Kidney (tissue), 14 donors: ENCODE measurements around the gene PTPRU. TPM values are rescaled to one million over a fixed set of nuclear protein-coding genes. Genes with fewer than 3 reads are reported as not detected.

ENCODE experiments used
- DNase-seq, 5 donors: peaks; one replicate each; pipeline ENCODE4 v3.0.0-alpha.2; 2013 to 2020
- FAIRE-seq: peaks from 2 replicates; lab custom pipeline; 2012; peaks lifted over from hg19 to GRCh38; lab: Jason Lieb, UNC
- H3K27ac ChIP-seq, 2 donors: one replicate each; pipeline ENCODE4 v1.7.0; 2013; ENCODE audit warnings: low read depth in 2 of 2, low read length in 2 of 2, inconsistent platforms in 1 of 2
- H3K27me3 ChIP-seq: one replicate; pipeline ENCODE4 v1.7.1; 2013; ENCODE audit warnings: low read length, inconsistent platforms; ENCODE audit not compliant: control insufficient read depth, insufficient read depth
- H3K36me3 ChIP-seq, 3 donors: one replicate each; pipeline versions ENCODE4 v1.7.0 to v1.7.1; 2013; ENCODE audit warnings: low read length in 3 of 3, control low read depth in 1 of 3, inconsistent platforms in 1 of 3; ENCODE audit not compliant: insufficient read depth in 3 of 3, control insufficient read depth in 2 of 3
- H3K4me1 ChIP-seq, 3 donors: one replicate each; pipeline versions ENCODE4 v1.7.0 to v1.7.1; 2013; ENCODE audit warnings: low read length in 3 of 3, inconsistent platforms in 1 of 3, low read depth in 1 of 3; ENCODE audit not compliant: control insufficient read depth in 2 of 3, insufficient read depth in 2 of 3
- H3K4me3 ChIP-seq, 3 donors: one replicate each; pipeline versions ENCODE4 v1.7.0 to v1.8.1; 2013; ENCODE audit warnings: low read length in 3 of 3, control low read depth in 1 of 3, inconsistent platforms in 1 of 3
- H3K9ac ChIP-seq, 3 donors: one replicate each; pipeline versions ENCODE4 v1.7.0 to v1.7.1; 2013; ENCODE audit warnings: low read length in 3 of 3, control low read depth in 1 of 3, inconsistent platforms in 1 of 3
- H3K9me3 ChIP-seq, 3 donors: one replicate each; pipeline versions ENCODE4 v1.7.0 to v1.7.1; 2013; ENCODE audit warnings: low read length in 3 of 3, control low read depth in 1 of 3, inconsistent platforms in 1 of 3; ENCODE audit not compliant: control insufficient read depth in 2 of 3, insufficient read depth in 1 of 3
- intact Hi-C: fragments of 100-400 bp; cut with DNase I; formaldehyde crosslinking; loops from one replicate; pipeline ENCODE4 v1.11.1; 2022
- polyA plus RNA-seq: library from polyadenylated mRNA; stranded (reverse); fragments of 350-450 nt; fragmentation: Illumina TruSeq; extraction: RNeasy Lipid Tissue Mini Kit (QIAGEN cat#74804); gene quantifications from one replicate; pipeline ENCODE4 v1.2.3, GENCODE V29; 2014; ENCODE audit warnings: low read depth, low replicate concordance; ENCODE audit not compliant: insufficient read depth
- total RNA-seq: library from RNA; stranded (reverse); fragmentation: NEBNext Ultra II Directional; extraction: Animal tissue kit (Norgen Biotek cat#: 25700); gene quantifications from one replicate; pipeline ENCODE4 v1.2.1, GENCODE V29; 2021
- TF ChIP-seq, protein P1 (sequence below): IDR thresholded peaks from 3 replicates; pipeline ENCODE4 v1.5.1; 2012; ENCODE audit warnings: mild to moderate bottlenecking, moderate library complexity, borderline replicate concordance; ENCODE audit not compliant: insufficient read depth; ENCODE audit errors: extremely low read depth
- donor health status: control.
- donor health status: control.
- donor health status: control.
- donor health status: control.
- donor health status: control.
- donor health status: DM: yes; HTN: yes; CAD: no.
- donor health status: Normal renal cell carcinoma (clear cell type).

Gene PTPRU
- total and polyA plus RNA-seq, 2 donors from 2014 or later, result 3.7 to 53.6 TPM

DNA sequence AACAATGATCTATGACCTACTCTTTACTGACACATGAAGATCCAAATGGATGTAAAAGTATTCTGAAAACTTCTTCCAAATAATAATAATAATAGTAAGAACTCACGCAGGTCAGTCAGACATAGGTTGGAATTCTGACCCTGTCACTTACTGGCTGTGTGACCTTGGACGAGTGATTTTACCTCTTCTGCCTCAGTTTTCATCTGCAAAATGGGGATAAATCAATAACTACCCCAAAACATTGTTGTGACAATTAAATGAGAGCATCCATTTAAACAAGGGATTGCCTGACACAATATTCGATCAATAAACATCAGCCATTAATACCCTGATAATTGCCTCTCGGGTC, 6.1 kb upstream of the PTPRU start:
- H3K4me1 ChIP-seq, result peaks cover 0 to 7% (median 7%) of the 10 kb centered on the region in 3 donors
- DNase-seq (no peak), FAIRE-seq (no peak)
- H3K27me3 ChIP-seq, result no peaks in the 10 kb centered on the region
- no peaks in the 10 kb centered on the region for H3K9me3 ChIP-seq
- peak overlapping the region; percentile 78 to 97 (median 92) for H3K4me3 ChIP-seq
- H3K27ac ChIP-seq, result no peak overlapping the region
- TF ChIP-seq, protein P1, sequence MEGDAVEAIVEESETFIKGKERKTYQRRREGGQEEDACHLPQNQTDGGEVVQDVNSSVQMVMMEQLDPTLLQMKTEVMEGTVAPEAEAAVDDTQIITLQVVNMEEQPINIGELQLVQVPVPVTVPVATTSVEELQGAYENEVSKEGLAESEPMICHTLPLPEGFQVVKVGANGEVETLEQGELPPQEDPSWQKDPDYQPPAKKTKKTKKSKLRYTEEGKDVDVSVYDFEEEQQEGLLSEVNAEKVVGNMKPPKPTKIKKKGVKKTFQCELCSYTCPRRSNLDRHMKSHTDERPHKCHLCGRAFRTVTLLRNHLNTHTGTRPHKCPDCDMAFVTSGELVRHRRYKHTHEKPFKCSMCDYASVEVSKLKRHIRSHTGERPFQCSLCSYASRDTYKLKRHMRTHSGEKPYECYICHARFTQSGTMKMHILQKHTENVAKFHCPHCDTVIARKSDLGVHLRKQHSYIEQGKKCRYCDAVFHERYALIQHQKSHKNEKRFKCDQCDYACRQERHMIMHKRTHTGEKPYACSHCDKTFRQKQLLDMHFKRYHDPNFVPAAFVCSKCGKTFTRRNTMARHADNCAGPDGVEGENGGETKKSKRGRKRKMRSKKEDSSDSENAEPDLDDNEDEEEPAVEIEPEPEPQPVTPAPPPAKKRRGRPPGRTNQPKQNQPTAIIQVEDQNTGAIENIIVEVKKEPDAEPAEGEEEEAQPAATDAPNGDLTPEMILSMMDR, result no peak
- intact Hi-C loops, result loop anchor here (10.0 kb wide), 1 partner anchor 1475 kb away; no protein-coding TSS in a partner anchor
- peaks cover 0 to under 1% (median 0%) of the 10 kb centered on the region in 3 donors for H3K36me3 ChIP-seq
- peak overlapping the region; percentile 61 to 88 (median 63) for H3K9ac ChIP-seq

DNA sequence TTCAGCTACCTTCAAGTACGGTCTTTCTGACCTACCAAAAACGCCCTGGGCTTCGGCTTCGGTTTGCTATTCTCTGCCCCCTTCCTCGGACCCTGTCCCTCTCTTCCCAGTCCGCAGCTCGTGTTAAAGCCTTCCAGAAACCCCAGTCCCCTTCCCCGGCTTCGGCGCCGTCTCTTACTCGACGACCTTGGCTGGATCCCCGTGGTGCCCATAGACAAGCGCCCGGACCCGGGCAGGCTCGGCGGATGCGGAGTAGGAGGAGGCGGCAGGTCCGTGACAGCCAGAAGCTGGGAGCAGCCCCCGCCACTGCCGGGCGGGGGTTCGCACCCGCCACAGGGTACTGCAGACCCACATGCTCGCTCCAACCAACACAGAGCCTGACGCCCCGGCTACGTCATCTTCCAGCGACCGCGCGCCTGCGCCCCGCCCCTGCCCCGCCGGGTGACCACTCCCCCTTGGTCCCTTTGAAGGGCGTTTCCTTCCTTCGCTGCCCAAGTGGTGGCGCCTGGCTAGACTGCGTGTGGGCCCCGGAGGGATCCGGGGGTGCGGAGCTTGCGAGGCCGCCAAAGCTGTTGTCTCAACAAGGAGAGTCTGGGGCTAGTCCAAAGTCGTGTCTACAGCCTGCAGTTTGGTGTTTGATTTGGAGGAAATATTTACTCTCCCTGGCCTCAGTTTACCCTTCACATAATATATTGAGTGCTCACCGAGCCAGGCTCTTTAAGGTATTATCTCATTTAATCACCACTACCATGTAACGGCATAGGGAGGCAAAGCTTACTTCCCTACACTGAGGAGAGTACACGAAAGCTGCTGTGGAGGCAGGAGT, 5.6 kb upstream of the PTPRU start, which contains the start of gene MECR:
Gene MECR, minus strand, starts transcription at position 382 of the 826 bp plus-strand sequence. Its CDS starts 28 bp downstream, at position 354.
- DNase-seq (peak; percentile 96 to 98 (median 97)), FAIRE-seq (no peak)
- Histone ChIP-seq H3K27ac (no peak within 1 kb of the TSS), H3K9ac (peak within 1 kb of the TSS; percentile 62 to 88 (median 63)), H3K27me3 (no peaks in the 10 kb centered on the region), H3K4me1 (peaks cover 0 to 7% (median 7%) of the 10 kb centered on the region in 3 donors), H3K4me3 (peak within 1 kb of the TSS; percentile 78 to 97 (median 92)), H3K36me3 (no peaks in the 10 kb centered on the region), H3K9me3 (no peaks in the 10 kb centered on the region)
- intact Hi-C loops, result loop anchor here (10.0 kb wide), 1 partner anchor 1474 kb away; no protein-coding TSS in a partner anchor
- TF ChIP-seq, protein P1, result no peak

DNA sequence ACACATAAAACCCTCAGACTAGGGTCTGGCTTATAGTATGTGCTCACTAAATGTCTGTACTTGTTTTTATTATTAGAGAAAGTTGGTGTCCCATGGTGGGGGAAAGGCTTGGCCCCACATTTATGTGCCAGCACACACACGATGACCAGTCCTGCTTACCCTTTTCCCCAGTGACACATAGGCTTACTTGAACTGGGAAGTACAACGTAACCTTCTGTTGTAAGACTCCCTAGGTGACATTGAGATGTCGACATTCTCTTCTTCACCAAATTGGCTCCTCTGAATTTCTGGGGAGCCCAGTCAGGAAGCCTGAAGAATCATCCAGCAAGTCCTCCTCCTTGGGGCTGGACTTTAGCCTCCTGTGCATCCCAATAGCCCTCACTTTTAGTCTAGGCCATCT, 3.9 kb upstream of the PTPRU start:
- no peak for DNase-seq
- Histone ChIP-seq H3K27ac (no peak overlapping the region), H3K9me3 (no peaks in the 10 kb centered on the region), H3K36me3 (no peaks in the 10 kb centered on the region), H3K27me3 (peaks cover 5% of the 10 kb centered on the region), H3K4me1 (peaks cover 0 to 20% (median 12%) of the 10 kb centered on the region in 3 donors), H3K4me3 (no peak overlapping the region), H3K9ac (no peak overlapping the region)
- intact Hi-C loops, result loop anchor here (10.0 kb wide), 1 partner anchor 1472 kb away; no protein-coding TSS in a partner anchor
- TF ChIP-seq, protein P1, result no peak
- no peak for FAIRE-seq
